ENCODE results near the gene SH3TC2. TPM values are rescaled to one million over a fixed set of nuclear protein-coding genes. Genes with fewer than 3 reads are reported as not detected.
A peak's percentile ranks its signal among the peaks of the same experiment; 100 is the strongest.

The SH3TC2 gene
- total RNA-seq, 2 donors from 2014 or later, result 0.27 to 0.75 TPM

GRCh38 chr5:149036970-149037369, 25.9 kb downstream of the SH3TC2 start:
- H3K27me3 Mint-ChIP-seq (ENCODE audit: insufficient read depth), result peaks cover 15% of the 10 kb centered on the region

DNA sequence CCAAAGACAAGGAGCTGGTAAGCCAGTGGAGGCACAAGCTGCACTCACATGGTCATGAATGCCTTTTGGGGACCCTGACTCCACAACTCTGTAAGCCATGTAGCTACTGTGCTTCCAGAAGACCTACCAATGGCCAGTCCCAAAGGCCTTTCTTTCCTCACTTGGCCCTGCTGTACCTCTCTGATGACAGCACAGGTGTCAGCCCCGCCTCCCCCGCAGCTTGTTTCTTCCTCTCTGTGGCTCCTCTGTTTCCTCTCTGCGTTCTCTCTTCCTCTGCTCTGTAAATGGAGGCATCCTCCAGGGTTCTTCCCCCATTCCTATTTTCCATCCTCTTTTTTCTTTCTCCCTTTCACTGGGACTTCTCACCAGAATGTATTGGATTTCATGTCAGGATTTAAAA, 26.7 kb downstream of the SH3TC2 start:
- H3K27ac ChIP-seq (ENCODE audit: low read depth, low read length), result no peak overlapping the region
- H3K9ac ChIP-seq (ENCODE audit: extremely low read depth, low read length, poor library complexity, severe bottlenecking), result no peak overlapping the region
- H3K27ac Mint-ChIP-seq, result no peak overlapping the region
- no peaks in the 10 kb centered on the region for H3K36me3 Mint-ChIP-seq (ENCODE audit: low read depth)
- H3K27me3 Mint-ChIP-seq (ENCODE audit: insufficient read depth), result peaks cover 15% of the 10 kb centered on the region
- H3K9me3 Mint-ChIP-seq, result no peaks in the 10 kb centered on the region
- H3K4me3 ChIP-seq (ENCODE audit: low read length), result no peak overlapping the region
- H3K4me1 ChIP-seq (ENCODE audit: control insufficient read depth, insufficient read depth, low read length), result peaks cover 2% of the 10 kb centered on the region
- no peaks in the 10 kb centered on the region for H3K9me3 ChIP-seq (ENCODE audit: control insufficient read depth, low read length)
- peaks cover 13% of the 10 kb centered on the region for H3K27me3 ChIP-seq (ENCODE audit: control insufficient read depth, insufficient read depth, low read length, poor library complexity, severe bottlenecking)
- WGBS, 2 experiments (ENCODE audit: insufficient coverage in 1 of 2, insufficient read length in 1 of 2), result 94 to 95% methylated on average over 3 of the region's 3 CpGs
- no peak for DNase-seq
- no peak overlapping the region for H3K4me3 Mint-ChIP-seq
- peaks cover 9% of the 10 kb centered on the region for H3K4me1 Mint-ChIP-seq
- H3K36me3 ChIP-seq (ENCODE audit: control insufficient read depth, insufficient read depth, low read length), result no peaks in the 10 kb centered on the region
- TF ChIP-seq, protein P1, sequence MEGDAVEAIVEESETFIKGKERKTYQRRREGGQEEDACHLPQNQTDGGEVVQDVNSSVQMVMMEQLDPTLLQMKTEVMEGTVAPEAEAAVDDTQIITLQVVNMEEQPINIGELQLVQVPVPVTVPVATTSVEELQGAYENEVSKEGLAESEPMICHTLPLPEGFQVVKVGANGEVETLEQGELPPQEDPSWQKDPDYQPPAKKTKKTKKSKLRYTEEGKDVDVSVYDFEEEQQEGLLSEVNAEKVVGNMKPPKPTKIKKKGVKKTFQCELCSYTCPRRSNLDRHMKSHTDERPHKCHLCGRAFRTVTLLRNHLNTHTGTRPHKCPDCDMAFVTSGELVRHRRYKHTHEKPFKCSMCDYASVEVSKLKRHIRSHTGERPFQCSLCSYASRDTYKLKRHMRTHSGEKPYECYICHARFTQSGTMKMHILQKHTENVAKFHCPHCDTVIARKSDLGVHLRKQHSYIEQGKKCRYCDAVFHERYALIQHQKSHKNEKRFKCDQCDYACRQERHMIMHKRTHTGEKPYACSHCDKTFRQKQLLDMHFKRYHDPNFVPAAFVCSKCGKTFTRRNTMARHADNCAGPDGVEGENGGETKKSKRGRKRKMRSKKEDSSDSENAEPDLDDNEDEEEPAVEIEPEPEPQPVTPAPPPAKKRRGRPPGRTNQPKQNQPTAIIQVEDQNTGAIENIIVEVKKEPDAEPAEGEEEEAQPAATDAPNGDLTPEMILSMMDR (conservative IDR thresholded peaks at IDR 0.05), result no peak

More at GRCh38 chr5:149036970-149037369, 25.9 kb downstream of the SH3TC2 start:
- no peak overlapping the region for H3K9ac ChIP-seq (ENCODE audit: extremely low read depth, low read length, poor library complexity, severe bottlenecking)
- H3K4me1 ChIP-seq (ENCODE audit: control insufficient read depth, insufficient read depth, low read length), result no peaks in the 10 kb centered on the region
- peaks cover 13% of the 10 kb centered on the region for H3K27me3 ChIP-seq (ENCODE audit: control insufficient read depth, insufficient read depth, low read length, poor library complexity, severe bottlenecking)
- H3K27ac Mint-ChIP-seq, result no peak overlapping the region
- 89 to 92% methylated on average over 2 of the region's 2 CpGs for WGBS, 2 experiments (ENCODE audit: insufficient coverage in 1 of 2, insufficient read length in 1 of 2)
- no peaks in the 10 kb centered on the region for H3K9me3 Mint-ChIP-seq
- peaks cover 2% of the 10 kb centered on the region for H3K4me1 Mint-ChIP-seq
- H3K36me3 Mint-ChIP-seq (ENCODE audit: low read depth), result no peaks in the 10 kb centered on the region
- TF ChIP-seq, protein P1 (conservative IDR thresholded peaks at IDR 0.05), result no peak
- no peak for DNase-seq
- no peak overlapping the region for H3K4me3 ChIP-seq (ENCODE audit: low read length)
- no peak overlapping the region for H3K4me3 Mint-ChIP-seq
- no peak overlapping the region for H3K27ac ChIP-seq (ENCODE audit: low read depth, low read length)
- H3K9me3 ChIP-seq (ENCODE audit: control insufficient read depth, low read length), result no peaks in the 10 kb centered on the region
- no peaks in the 10 kb centered on the region for H3K36me3 ChIP-seq (ENCODE audit: control insufficient read depth, insufficient read depth, low read length)

DNA sequence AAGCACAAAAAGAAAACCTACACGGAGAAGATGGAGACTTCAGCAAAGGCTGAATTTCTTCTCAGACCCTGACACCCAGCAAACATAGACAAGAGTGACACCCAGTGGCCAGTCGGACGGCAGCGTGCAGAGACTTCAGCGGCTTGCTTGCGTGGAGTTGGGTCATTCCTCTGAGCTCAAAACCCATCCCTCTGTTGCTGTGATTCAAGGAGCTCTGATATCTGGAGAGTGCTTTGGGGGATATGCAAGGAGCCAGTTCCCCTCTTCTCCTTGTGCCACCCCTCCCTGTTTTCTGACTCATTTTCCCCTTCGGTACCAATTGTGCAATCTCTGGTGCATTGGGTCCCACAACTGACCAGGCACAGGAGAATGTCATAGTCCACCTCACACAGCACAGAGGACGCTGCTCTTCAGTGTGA, 27.5 kb downstream of the SH3TC2 start:
- Mint-ChIP-seq H3K4me1 (peaks cover 17% of the 10 kb centered on the region), H3K27ac (no peak overlapping the region), H3K9me3 (no peaks in the 10 kb centered on the region), H3K27me3 (ENCODE audit: insufficient read depth) (peaks cover 15% of the 10 kb centered on the region), H3K36me3 (ENCODE audit: low read depth) (no peaks in the 10 kb centered on the region), H3K4me3 (no peak overlapping the region)
- no peak overlapping the region for H3K27ac ChIP-seq (ENCODE audit: low read depth, low read length)
- H3K9ac ChIP-seq (ENCODE audit: extremely low read depth, low read length, poor library complexity, severe bottlenecking), result no peak overlapping the region
- no peaks in the 10 kb centered on the region for H3K9me3 ChIP-seq (ENCODE audit: control insufficient read depth, low read length)
- H3K4me1 ChIP-seq (ENCODE audit: control insufficient read depth, insufficient read depth, low read length), result peaks cover 10% of the 10 kb centered on the region
- TF ChIP-seq, protein P1 (conservative IDR thresholded peaks at IDR 0.05), result peak; percentile 94
- DNase-seq, result peak; percentile 94
- no peaks in the 10 kb centered on the region for H3K36me3 ChIP-seq (ENCODE audit: control insufficient read depth, insufficient read depth, low read length)
- H3K27me3 ChIP-seq (ENCODE audit: control insufficient read depth, insufficient read depth, low read length, poor library complexity, severe bottlenecking), result peaks cover 14% of the 10 kb centered on the region
- 20 to 26% methylated on average over 2 to 8 of the region's 8 CpGs for whole genome bisulfite sequencing, 2 experiments (ENCODE audit: insufficient coverage in 1 of 2, insufficient read length in 1 of 2)
- no peak overlapping the region for H3K4me3 ChIP-seq (ENCODE audit: low read length)

All from endodermal cell (in vitro differentiated cells).